Measurements from ENCODE around the gene PHF23. TPM values are rescaled to one million over a fixed set of nuclear protein-coding genes. Genes with fewer than 3 reads are reported as not detected.

The PHF23 gene
- total RNA-seq, 1 experiment from 2014 or later: 45.8 TPM

- no peak for TF ChIP-seq CTCF (IDR thresholded peaks at IDR 0.05)
- TF ChIP-seq ZNF281 (CRISPR knock-in tag; IDR thresholded peaks at IDR 0.05): no peak
- no peak for TF ChIP-seq NR3C1 (CRISPR knock-in tag; conservative IDR thresholded peaks at IDR 0.05; ENCODE audit: low read depth)
- no peak for TF ChIP-seq TP53 (CRISPR knock-in tag; IDR thresholded peaks at IDR 0.05)
- no peak for TF ChIP-seq SP1 (CRISPR knock-in tag; conservative IDR thresholded peaks at IDR 0.05)
- no peak for TF ChIP-seq ZNF219 (CRISPR knock-in tag; IDR thresholded peaks at IDR 0.05; ENCODE audit: borderline replicate concordance)
- TF ChIP-seq ESRRA (CRISPR knock-in tag; IDR thresholded peaks at IDR 0.05; ENCODE audit: borderline replicate concordance): no peak
- TF ChIP-seq ZNF317 (CRISPR knock-in tag; IDR thresholded peaks at IDR 0.05; ENCODE audit: borderline replicate concordance, low read depth): no peak
- TF ChIP-seq ATF1 (CRISPR knock-in tag; IDR thresholded peaks at IDR 0.05): no peak
These were observed 15.1 kb downstream of the PHF23 start (continued) for GRCh38 chr17:7224110-7224509.

- Mint-ChIP-seq H3K36me3 (peaks cover 24% of the 10 kb centered on the region), H3K27ac (peak overlapping the region; percentile 49; the same call in 1 of the 2 replicates), H3K9me3 (no peaks in the 10 kb centered on the region), H3K4me1 (peaks cover 23% of the 10 kb centered on the region), H3K27me3 (ENCODE audit: low read depth) (peaks cover 4% of the 10 kb centered on the region; the same call in 1 of the 2 replicates), H3K4me3 (no peak overlapping the region)
- CTCF ChIA-PET: interaction anchor here (1.0 kb wide), 2 partner anchors 9 to 73 kb away, joined by 3 to 4 read pairs; no protein-coding TSS in a partner anchor
- TF ChIP-seq PRDM15 (CRISPR knock-in tag; IDR thresholded peaks at IDR 0.05) (no peak), FOXK1 (CRISPR knock-in tag; IDR thresholded peaks at IDR 0.05) (no peak), ZNF423 (CRISPR knock-in tag; IDR thresholded peaks at IDR 0.05) (no peak), IRF2 (CRISPR knock-in tag; IDR thresholded peaks at IDR 0.05; ENCODE audit: borderline replicate concordance, low read depth) (no peak), TEAD1 (CRISPR knock-in tag; IDR thresholded peaks at IDR 0.05) (no peak), IRF1 (CRISPR knock-in tag; IDR thresholded peaks at IDR 0.05) (no peak)
- POLR2A ChIA-PET: no interaction called here
- ATAC-seq (no peak), DNase-seq (ENCODE audit: low spot score) (no peak)
These were observed 15.9 kb downstream of the PHF23 start for GRCh38 chr17:7223375-7223774.

- no peak overlapping the region for H3K27ac Mint-ChIP-seq
- ATAC-seq: no peak
- H3K4me1 Mint-ChIP-seq: peaks cover 27% of the 10 kb centered on the region
- H3K36me3 Mint-ChIP-seq: peaks cover 20% of the 10 kb centered on the region
- peak; percentile 15 for DNase-seq (ENCODE audit: low spot score)
- ChIA-PET POLR2A (no interaction called here), CTCF (interaction anchor here (1.0 kb wide), 2 partner anchors 9 to 73 kb away, joined by 3 to 4 read pairs; no protein-coding TSS in a partner anchor)
- no peak overlapping the region for H3K4me3 Mint-ChIP-seq
- peaks cover 4% of the 10 kb centered on the region; the same call in 1 of the 2 replicates for H3K27me3 Mint-ChIP-seq (ENCODE audit: low read depth)
- H3K9me3 Mint-ChIP-seq: no peaks in the 10 kb centered on the region
- TF ChIP-seq IRF2 (CRISPR knock-in tag; IDR thresholded peaks at IDR 0.05; ENCODE audit: borderline replicate concordance, low read depth) (no peak), HMGXB4 (CRISPR knock-in tag; IDR thresholded peaks at IDR 0.05) (no peak), TCF7 (CRISPR knock-in tag; IDR thresholded peaks at IDR 0.05; ENCODE audit: low read depth) (no peak), JAZF1 (CRISPR knock-in tag; IDR thresholded peaks at IDR 0.05) (no peak), IRF1 (CRISPR knock-in tag; IDR thresholded peaks at IDR 0.05) (no peak), TP53 (CRISPR knock-in tag; IDR thresholded peaks at IDR 0.05) (no peak), ZSCAN18 (CRISPR knock-in tag; IDR thresholded peaks at IDR 0.05) (no peak), ZMAT4 (CRISPR knock-in tag; IDR thresholded peaks at IDR 0.05) (no peak)
These were observed 16.3 kb downstream of the PHF23 start for GRCh38 chr17:7222972-7223292.
